GM12864 (cell line): ENCODE measurements around the gene ACP1.

Experiments used
- DNase-seq: peaks from one replicate; pipeline ENCODE4 v3.0.0-alpha.2; 2011; ENCODE audit warnings: low read depth
- H3K4me3 ChIP-seq: 2 replicates; pipeline ENCODE4 v1.5.1; 2011; ENCODE audit warnings: mild to moderate bottlenecking, low read depth, low read length, control low read depth
- CTCF ChIP-seq: IDR thresholded peaks from 2 replicates; pipeline ENCODE4 v1.5.1; 2011; ENCODE audit warnings: low read depth, mild to moderate bottlenecking, moderate library complexity, low read length, control low read depth, inconsistent platforms; ENCODE audit errors: missing control alignments

Gene ACP1

GRCh38 chr2:288758-289361, 24.1 kb downstream of the ACP1 start:
- no peak for TF ChIP-seq CTCF
- no peak for DNase-seq
- H3K4me3 ChIP-seq, result no peak overlapping the region

- TF ChIP-seq CTCF, result no peak
- no peak for DNase-seq
- no peak overlapping the region for H3K4me3 ChIP-seq
These were observed 24.8 kb downstream of the ACP1 start for GRCh38 chr2:289362-290089.

- no peak for DNase-seq
- TF ChIP-seq CTCF, result peak; percentile 62
- H3K4me3 ChIP-seq, result no peak overlapping the region
These were observed 25.5 kb downstream of the ACP1 start for GRCh38 chr2:290090-290722.

GRCh38 chr2:295090-295489, 30.3 kb downstream of the ACP1 start:
- H3K4me3 ChIP-seq, result no peak overlapping the region
- DNase-seq, result no peak
- TF ChIP-seq CTCF, result no peak

- TF ChIP-seq CTCF, result no peak
- DNase-seq, result no peak
These were observed 31.6 kb downstream of the ACP1 start for GRCh38 chr2:296354-296753.

GRCh38 chr2:305366-305765, 40.6 kb downstream of the ACP1 start:
- no peak for DNase-seq
- no peak overlapping the region for H3K4me3 ChIP-seq
- TF ChIP-seq CTCF, result no peak

More at GRCh38 chr2:296354-296753, 31.6 kb downstream of the ACP1 start:
- H3K4me3 ChIP-seq, result no peak overlapping the region
